Measurements from ENCODE around the gene FAM204A.

FAM204A gene

DNA sequence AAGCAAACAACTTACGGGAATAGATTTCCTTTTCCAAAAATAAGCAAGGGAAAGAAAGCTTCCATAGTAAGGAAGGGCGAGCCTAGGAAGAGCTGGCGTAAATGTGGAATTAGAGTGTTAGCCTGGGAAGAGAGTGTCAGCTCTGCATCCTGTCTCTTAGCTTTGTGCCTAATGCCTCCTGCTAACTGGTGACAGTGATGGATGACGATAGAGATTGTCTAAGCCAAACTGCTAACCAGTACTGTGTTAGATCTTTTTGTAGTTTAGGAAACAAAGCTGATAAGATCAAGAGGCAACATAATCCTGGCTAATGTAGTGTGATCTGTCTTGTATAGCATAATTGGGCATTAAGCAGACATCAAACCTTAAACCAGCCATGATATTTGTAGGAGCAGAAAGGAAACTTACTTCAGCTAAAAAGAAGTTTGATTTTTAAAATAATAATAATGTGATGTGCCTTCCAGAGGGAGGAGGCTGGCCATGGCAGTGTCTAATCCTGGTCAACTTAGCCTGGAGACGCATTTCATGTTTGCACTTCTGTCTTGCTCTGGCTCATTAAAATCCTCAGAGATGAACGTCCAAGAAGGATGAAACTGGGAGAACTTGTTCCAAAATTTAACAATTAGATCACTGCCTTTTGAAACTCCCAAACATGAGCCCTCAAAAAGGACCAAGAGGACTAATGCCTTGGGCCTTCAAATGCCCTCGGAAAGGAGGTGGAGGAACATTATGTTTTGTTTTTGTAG, 85.1 kb downstream of the FAM204A start:
- TF ChIP-seq PPARA (CRISPR knock-in tag; IDR thresholded peaks at IDR 0.05; ENCODE audit: borderline replicate concordance), result no peak
- TF ChIP-seq ZFP30 (CRISPR knock-in tag; IDR thresholded peaks at IDR 0.05), result no peak
- TF ChIP-seq, protein P1, sequence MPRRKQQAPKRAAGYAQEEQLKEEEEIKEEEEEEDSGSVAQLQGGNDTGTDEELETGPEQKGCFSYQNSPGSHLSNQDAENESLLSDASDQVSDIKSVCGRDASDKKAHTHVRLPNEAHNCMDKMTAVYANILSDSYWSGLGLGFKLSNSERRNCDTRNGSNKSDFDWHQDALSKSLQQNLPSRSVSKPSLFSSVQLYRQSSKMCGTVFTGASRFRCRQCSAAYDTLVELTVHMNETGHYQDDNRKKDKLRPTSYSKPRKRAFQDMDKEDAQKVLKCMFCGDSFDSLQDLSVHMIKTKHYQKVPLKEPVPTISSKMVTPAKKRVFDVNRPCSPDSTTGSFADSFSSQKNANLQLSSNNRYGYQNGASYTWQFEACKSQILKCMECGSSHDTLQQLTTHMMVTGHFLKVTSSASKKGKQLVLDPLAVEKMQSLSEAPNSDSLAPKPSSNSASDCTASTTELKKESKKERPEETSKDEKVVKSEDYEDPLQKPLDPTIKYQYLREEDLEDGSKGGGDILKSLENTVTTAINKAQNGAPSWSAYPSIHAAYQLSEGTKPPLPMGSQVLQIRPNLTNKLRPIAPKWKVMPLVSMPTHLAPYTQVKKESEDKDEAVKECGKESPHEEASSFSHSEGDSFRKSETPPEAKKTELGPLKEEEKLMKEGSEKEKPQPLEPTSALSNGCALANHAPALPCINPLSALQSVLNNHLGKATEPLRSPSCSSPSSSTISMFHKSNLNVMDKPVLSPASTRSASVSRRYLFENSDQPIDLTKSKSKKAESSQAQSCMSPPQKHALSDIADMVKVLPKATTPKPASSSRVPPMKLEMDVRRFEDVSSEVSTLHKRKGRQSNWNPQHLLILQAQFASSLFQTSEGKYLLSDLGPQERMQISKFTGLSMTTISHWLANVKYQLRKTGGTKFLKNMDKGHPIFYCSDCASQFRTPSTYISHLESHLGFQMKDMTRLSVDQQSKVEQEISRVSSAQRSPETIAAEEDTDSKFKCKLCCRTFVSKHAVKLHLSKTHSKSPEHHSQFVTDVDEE (CRISPR knock-in tag; IDR thresholded peaks at IDR 0.05), result no peak
- TF ChIP-seq TOX (CRISPR knock-in tag; IDR thresholded peaks at IDR 0.05; ENCODE audit: borderline replicate concordance), result no peak
- TF ChIP-seq ARNTL (CRISPR knock-in tag; IDR thresholded peaks at IDR 0.05; ENCODE audit: borderline replicate concordance, low read depth), result no peak
- TF ChIP-seq ZC3H10 (CRISPR knock-in tag; IDR thresholded peaks at IDR 0.05), result no peak
- no peak for TF ChIP-seq ZNF565 (CRISPR knock-in tag; conservative IDR thresholded peaks at IDR 0.05; ENCODE audit: low read depth)
- TF ChIP-seq SNAI2 (CRISPR knock-in tag; IDR thresholded peaks at IDR 0.05), result no peak
- TF ChIP-seq BACH2 (CRISPR knock-in tag; IDR thresholded peaks at IDR 0.05; ENCODE audit: borderline replicate concordance), result no peak
- TF ChIP-seq, protein P2, sequence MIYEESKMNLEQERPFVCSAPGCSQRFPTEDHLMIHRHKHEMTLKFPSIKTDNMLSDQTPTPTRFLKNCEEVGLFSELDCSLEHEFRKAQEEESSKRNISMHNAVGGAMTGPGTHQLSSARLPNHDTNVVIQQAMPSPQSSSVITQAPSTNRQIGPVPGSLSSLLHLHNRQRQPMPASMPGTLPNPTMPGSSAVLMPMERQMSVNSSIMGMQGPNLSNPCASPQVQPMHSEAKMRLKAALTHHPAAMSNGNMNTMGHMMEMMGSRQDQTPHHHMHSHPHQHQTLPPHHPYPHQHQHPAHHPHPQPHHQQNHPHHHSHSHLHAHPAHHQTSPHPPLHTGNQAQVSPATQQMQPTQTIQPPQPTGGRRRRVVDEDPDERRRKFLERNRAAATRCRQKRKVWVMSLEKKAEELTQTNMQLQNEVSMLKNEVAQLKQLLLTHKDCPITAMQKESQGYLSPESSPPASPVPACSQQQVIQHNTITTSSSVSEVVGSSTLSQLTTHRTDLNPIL (CRISPR knock-in tag; IDR thresholded peaks at IDR 0.05; ENCODE audit: low read depth), result no peak
- TF ChIP-seq, protein P3, sequence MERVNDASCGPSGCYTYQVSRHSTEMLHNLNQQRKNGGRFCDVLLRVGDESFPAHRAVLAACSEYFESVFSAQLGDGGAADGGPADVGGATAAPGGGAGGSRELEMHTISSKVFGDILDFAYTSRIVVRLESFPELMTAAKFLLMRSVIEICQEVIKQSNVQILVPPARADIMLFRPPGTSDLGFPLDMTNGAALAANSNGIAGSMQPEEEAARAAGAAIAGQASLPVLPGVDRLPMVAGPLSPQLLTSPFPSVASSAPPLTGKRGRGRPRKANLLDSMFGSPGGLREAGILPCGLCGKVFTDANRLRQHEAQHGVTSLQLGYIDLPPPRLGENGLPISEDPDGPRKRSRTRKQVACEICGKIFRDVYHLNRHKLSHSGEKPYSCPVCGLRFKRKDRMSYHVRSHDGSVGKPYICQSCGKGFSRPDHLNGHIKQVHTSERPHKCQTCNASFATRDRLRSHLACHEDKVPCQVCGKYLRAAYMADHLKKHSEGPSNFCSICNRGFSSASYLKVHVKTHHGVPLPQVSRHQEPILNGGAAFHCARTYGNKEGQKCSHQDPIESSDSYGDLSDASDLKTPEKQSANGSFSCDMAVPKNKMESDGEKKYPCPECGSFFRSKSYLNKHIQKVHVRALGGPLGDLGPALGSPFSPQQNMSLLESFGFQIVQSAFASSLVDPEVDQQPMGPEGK (CRISPR knock-in tag; IDR thresholded peaks at IDR 0.05; ENCODE audit: borderline replicate concordance), result no peak

DNA sequence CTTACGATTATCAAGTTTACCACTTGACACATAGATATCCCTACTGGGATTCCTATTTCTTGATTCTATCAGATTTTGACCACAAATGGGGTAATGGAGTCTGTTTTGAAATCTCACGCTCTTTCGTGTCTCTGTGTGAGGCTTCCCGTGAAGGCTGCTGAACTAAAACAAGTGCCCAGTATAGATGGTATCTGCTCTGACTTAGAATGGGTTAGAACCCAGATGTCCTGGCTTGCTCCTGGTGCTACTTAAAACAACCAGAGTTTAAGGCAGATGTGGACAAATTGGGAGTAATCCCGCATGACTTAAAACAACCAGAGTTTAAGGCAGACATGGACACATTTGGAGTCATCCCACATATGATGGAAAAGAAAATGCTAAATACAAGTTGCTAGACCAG, 85.9 kb downstream of the FAM204A start:
- TF ChIP-seq ZNF565 (CRISPR knock-in tag; conservative IDR thresholded peaks at IDR 0.05; ENCODE audit: low read depth), result no peak
- TF ChIP-seq ISL1 (CRISPR knock-in tag; IDR thresholded peaks at IDR 0.05), result no peak
- no peak for TF ChIP-seq TCF4 (CRISPR knock-in tag; IDR thresholded peaks at IDR 0.05; ENCODE audit: borderline replicate concordance)
- TF ChIP-seq SNAI2 (CRISPR knock-in tag; IDR thresholded peaks at IDR 0.05), result no peak
- no peak for TF ChIP-seq CSDC2 (CRISPR knock-in tag; IDR thresholded peaks at IDR 0.05)
- no peak for TF ChIP-seq TOX (CRISPR knock-in tag; IDR thresholded peaks at IDR 0.05; ENCODE audit: borderline replicate concordance)
- TF ChIP-seq ZFP3 (CRISPR knock-in tag; IDR thresholded peaks at IDR 0.05), result no peak
- TF ChIP-seq, protein P2 (CRISPR knock-in tag; IDR thresholded peaks at IDR 0.05; ENCODE audit: low read depth), result no peak
- no peak for TF ChIP-seq ZNF70 (CRISPR knock-in tag; IDR thresholded peaks at IDR 0.05)
- TF ChIP-seq OSR1 (CRISPR knock-in tag; IDR thresholded peaks at IDR 0.05), result no peak
- TF ChIP-seq, protein P4, sequence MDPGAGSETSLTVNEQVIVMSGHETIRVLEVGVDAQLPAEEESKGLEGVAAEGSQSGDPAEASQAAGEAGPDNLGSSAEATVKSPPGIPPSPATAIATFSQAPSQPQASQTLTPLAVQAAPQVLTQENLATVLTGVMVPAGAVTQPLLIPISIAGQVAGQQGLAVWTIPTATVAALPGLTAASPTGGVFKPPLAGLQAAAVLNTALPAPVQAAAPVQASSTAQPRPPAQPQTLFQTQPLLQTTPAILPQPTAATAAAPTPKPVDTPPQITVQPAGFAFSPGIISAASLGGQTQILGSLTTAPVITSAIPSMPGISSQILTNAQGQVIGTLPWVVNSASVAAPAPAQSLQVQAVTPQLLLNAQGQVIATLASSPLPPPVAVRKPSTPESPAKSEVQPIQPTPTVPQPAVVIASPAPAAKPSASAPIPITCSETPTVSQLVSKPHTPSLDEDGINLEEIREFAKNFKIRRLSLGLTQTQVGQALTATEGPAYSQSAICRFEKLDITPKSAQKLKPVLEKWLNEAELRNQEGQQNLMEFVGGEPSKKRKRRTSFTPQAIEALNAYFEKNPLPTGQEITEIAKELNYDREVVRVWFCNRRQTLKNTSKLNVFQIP (CRISPR knock-in tag; IDR thresholded peaks at IDR 0.05; ENCODE audit: borderline replicate concordance, low read depth), result no peak
- TF ChIP-seq ZFP30 (CRISPR knock-in tag; IDR thresholded peaks at IDR 0.05), result no peak
- TF ChIP-seq RARB (CRISPR knock-in tag; IDR thresholded peaks at IDR 0.05), result no peak
- no peak for TF ChIP-seq ESRRG (CRISPR knock-in tag; IDR thresholded peaks at IDR 0.05)
- TF ChIP-seq, protein P1 (CRISPR knock-in tag; IDR thresholded peaks at IDR 0.05), result no peak
- no peak for ATAC-seq

More for the DNA sequence above, 85.1 kb downstream of the FAM204A start:
- peak; percentile 24; the same call in 1 of the 3 replicates for ATAC-seq
